Head of caudate nucleus (tissue), 42 donors: Measurements from ENCODE around the gene SGCA.

Source experiments
- DNase-seq, 42 donors: peaks; one replicate each; pipeline versions ENCODE4 v3.0.0 to v3.0.0-alpha.2; 2020 to 2021; ENCODE audit warnings: mixed read lengths in 7 of 42
- intact Hi-C: fragments of 100-400 bp; cut with DNase I; formaldehyde crosslinking; loops from one replicate; pipeline ENCODE4 v1.15.0; 2022

Gene SGCA

DNA sequence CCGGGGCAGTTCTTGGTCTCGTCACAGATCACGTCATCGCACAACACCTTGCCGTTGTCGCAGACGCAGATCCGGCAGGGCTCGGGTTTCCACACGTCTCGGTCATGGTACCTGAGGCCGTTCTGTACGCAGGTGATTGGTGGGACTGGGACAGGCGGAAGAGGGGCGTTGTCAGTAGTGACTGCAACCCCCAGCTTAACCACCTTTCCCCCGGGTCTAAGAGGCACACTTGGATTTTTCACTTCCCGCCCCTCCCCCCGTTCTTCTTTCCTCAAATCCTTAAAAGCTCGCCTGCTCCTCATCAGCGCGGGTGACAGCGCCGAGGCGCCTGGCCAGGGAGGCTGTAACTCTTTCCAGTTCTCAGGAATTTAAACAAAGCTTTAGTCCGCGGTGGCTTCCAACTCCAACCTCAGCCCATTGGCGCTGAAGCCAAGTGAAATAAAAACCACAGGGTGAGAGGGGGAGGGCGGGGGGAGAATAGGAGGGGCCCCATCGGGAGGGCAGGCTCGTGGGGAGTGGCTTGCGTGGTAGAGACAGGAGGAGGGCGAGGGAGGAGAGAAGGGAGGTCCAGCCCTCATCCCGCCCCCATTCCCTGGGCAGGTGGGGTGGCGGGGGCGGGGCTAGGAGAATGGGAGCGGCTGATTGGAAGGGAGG is 34.1 kb downstream of the SGCA start:
- intact Hi-C loops: loop anchor here (2.0 kb wide), 1 partner anchor 97 kb away; no protein-coding TSS in a partner anchor
- DNase-seq: peak in 36 of 42 donors; percentile 7 to 76 (median 50)

GRCh38 chr17:50200457-50201275 is 34.9 kb downstream of the SGCA start:
- DNase-seq: peak; percentile 60 to 91 (median 82)
- intact Hi-C loops: loop anchor here (2.0 kb wide), 1 partner anchor 96 kb away; no protein-coding TSS in a partner anchor

GRCh38 chr17:50201276-50201854 is 35.6 kb downstream of the SGCA start, which contains the start of gene COL1A1:
Gene COL1A1, minus strand, starts transcription at chr17:50201631. Its CDS starts 118 bp downstream, at chr17:50201513.
- no peak for DNase-seq
- intact Hi-C loops: loop anchor here (2.0 kb wide), 1 partner anchor 95 kb away; no protein-coding TSS in a partner anchor

- intact Hi-C loops: loop anchor here (2.0 kb wide), 1 partner anchor 68 kb away; no protein-coding TSS in a partner anchor
- DNase-seq: peak in 1 of 42 donors; percentile 11
These were observed 37.3 kb downstream of the SGCA start for GRCh38 chr17:50203086-50203485.

- DNase-seq: peak in 1 of 42 donors; percentile 11
- intact Hi-C loops: loop anchor here (2.0 kb wide), 1 partner anchor 67 kb away; no protein-coding TSS in a partner anchor
These were observed 38.0 kb downstream of the SGCA start for GRCh38 chr17:50203604-50204345.

- peak in 1 of 42 donors; percentile 5 for DNase-seq
- intact Hi-C loops: no loop called here
These were observed 38.6 kb downstream of the SGCA start for GRCh38 chr17:50204431-50204830.

- DNase-seq: no peak
- intact Hi-C loops: no loop called here
These were observed 39.5 kb downstream of the SGCA start for GRCh38 chr17:50205111-50205962.

- intact Hi-C loops: no loop called here
- peak in 1 of 42 donors; percentile 3 for DNase-seq
These were observed 40.2 kb downstream of the SGCA start for GRCh38 chr17:50205963-50206505.

- intact Hi-C loops: no loop called here
- DNase-seq: peak in 1 of 42 donors; percentile 14
These were observed 40.9 kb downstream of the SGCA start for GRCh38 chr17:50206604-50207293.

DNA sequence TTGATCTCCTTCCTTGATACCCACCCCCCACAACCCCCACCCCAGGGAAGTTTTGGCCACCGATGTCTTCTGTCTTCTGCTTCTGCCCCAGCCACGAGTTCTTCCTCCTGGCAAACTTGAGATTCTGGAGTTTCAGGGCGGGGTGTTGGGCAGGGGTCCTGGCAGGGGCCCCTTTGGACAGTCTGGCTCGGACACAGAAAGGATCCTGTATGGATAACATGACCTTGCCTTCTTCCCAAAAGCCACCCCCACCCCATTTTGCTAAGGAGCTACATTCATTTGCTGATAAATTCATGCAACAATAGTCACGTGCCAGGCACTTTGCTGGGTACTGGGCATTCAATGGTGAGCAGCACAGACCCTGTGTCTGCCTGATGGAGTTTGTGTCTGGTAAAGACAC is 41.5 kb downstream of the SGCA start:
- DNase-seq: no peak
- intact Hi-C loops: no loop called here

- DNase-seq: peak in 1 of 42 donors; percentile 1
- intact Hi-C loops: no loop called here
These were observed 42.2 kb downstream of the SGCA start for GRCh38 chr17:50207792-50208567.

DNA sequence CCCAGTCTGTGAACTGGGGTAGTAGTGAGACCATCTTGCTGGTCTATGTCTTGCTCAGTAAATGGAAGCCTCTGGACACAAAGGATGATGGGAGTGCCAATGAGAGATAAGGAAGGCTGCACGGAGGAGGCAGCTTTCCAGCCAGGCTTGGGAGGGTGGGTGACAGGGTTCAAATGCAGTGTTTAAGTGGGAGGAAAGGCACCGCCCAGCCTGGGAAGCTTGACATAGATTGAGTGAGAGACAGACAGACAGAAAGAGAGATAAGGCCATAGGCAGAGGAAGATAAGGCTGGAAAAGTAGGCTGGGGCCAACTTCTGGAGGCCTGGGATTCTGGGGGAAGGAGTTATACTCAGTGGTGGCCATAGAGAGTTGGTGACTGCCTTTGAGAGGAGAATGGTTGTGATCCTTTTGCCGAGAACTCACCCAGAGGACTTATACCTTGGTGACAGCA is 42.8 kb downstream of the SGCA start:
- DNase-seq: peak in 1 of 42 donors; percentile 4

GRCh38 chr17:50209133-50209471 is 43.3 kb downstream of the SGCA start:
- peak in 1 of 42 donors; percentile 38 for DNase-seq
- intact Hi-C loops: no loop called here

More for the DNA sequence above, 42.8 kb downstream of the SGCA start:
- intact Hi-C loops: no loop called here

GRCh38 chr17:50209472-50210239 is 43.9 kb downstream of the SGCA start:
- DNase-seq: peak in 2 of 42 donors; percentile 8 to 43
- intact Hi-C loops: no loop called here
